H9 (cell line): ENCODE measurements around the gene MROH7. TPM values are rescaled to one million over a fixed set of nuclear protein-coding genes. Genes with fewer than 3 reads are reported as not detected.

Experiments used
- DNase-seq: peaks from one replicate; pipeline ENCODE4 v3.0.0-alpha.2; 2017
- H2AFZ ChIP-seq: one replicate; pipeline ENCODE4 v1.6.1; 2013; ENCODE audit warnings: mild to moderate bottlenecking, low read length, control low read depth, moderate library complexity
- H2AK5ac ChIP-seq: 2 replicates; pipeline ENCODE4 v1.6.1; 2013; ENCODE audit warnings: low read length, control low read depth, mixed read lengths; ENCODE audit not compliant: insufficient read length
- H2BK120ac ChIP-seq: one replicate; pipeline ENCODE4 v1.6.1; 2013; ENCODE audit warnings: low read depth, mild to moderate bottlenecking, low read length, control low read depth, inconsistent platforms; ENCODE audit not compliant: poor library complexity, severe bottlenecking
- H2BK12ac ChIP-seq: 2 replicates; pipeline ENCODE4 v1.6.1; 2013; ENCODE audit warnings: low read length, control low read depth, mixed read lengths, low read depth; ENCODE audit not compliant: insufficient read length
- H2BK15ac ChIP-seq: 2 replicates; pipeline ENCODE4 v1.6.1; 2013; ENCODE audit warnings: low read depth, low read length, control low read depth
- H2BK20ac ChIP-seq: one replicate; pipeline ENCODE4 v1.6.1; 2013; ENCODE audit warnings: low read depth, mild to moderate bottlenecking, low read length, control low read depth, inconsistent platforms; ENCODE audit not compliant: poor library complexity, severe bottlenecking
- H2BK5ac ChIP-seq: 2 replicates; pipeline ENCODE4 v1.6.1; 2013; ENCODE audit warnings: low read length, control low read depth, mixed read lengths; ENCODE audit not compliant: insufficient read length
- H3K14ac ChIP-seq: 2 replicates; pipeline ENCODE4 v1.6.1; 2013; ENCODE audit warnings: low read length, control low read depth; ENCODE audit not compliant: insufficient read depth
- H3K18ac ChIP-seq: 2 replicates; pipeline ENCODE4 v1.6.1; 2013; ENCODE audit warnings: low read depth, mild to moderate bottlenecking, mixed read lengths, low read length, control low read depth; ENCODE audit not compliant: insufficient read length
- H3K23ac ChIP-seq: 2 replicates; pipeline ENCODE4 v1.6.1; 2013; ENCODE audit warnings: low read length, control low read depth, mixed read lengths, low read depth; ENCODE audit not compliant: insufficient read length
- H3K23me2 ChIP-seq: 2 replicates; pipeline ENCODE4 v1.6.1; 2013; ENCODE audit warnings: low read depth, mild to moderate bottlenecking, mixed read lengths, low read length, control low read depth; ENCODE audit not compliant: insufficient read length, poor library complexity, severe bottlenecking
- H3K27ac ChIP-seq: 2 replicates; pipeline ENCODE4 v1.5.1; 2013; ENCODE audit warnings: low read length, control low read depth, mixed read lengths, low read depth; ENCODE audit not compliant: insufficient read length
- H3K27me3 ChIP-seq: 2 replicates; pipeline ENCODE4 v1.6.1; 2013; ENCODE audit warnings: low read length, control low read depth, inconsistent platforms; ENCODE audit not compliant: insufficient read depth
- H3K4ac ChIP-seq: 2 replicates; pipeline ENCODE4 v1.6.1; 2013; ENCODE audit warnings: low read depth, mild to moderate bottlenecking, control low read depth, inconsistent platforms, low read length, moderate library complexity
- H3K4me1 ChIP-seq: 2 replicates; pipeline ENCODE4 v1.6.1; 2013; ENCODE audit warnings: low read length, control low read depth, inconsistent platforms; ENCODE audit not compliant: insufficient read depth
- H3K4me2 ChIP-seq: 2 replicates; pipeline ENCODE4 v1.6.1; 2013; ENCODE audit warnings: low read length, control low read depth, mixed read lengths; ENCODE audit not compliant: insufficient read length, insufficient read depth
- H3K56ac ChIP-seq: 2 replicates; pipeline ENCODE4 v1.6.1; 2013; ENCODE audit warnings: low read depth, mild to moderate bottlenecking, mixed read lengths, low read length, control low read depth; ENCODE audit not compliant: insufficient read length
- H3K79me1 ChIP-seq: 2 replicates; pipeline ENCODE4 v1.6.1; 2013; ENCODE audit warnings: low read depth, mild to moderate bottlenecking, moderate library complexity, low read length, control low read depth, inconsistent platforms; ENCODE audit not compliant: insufficient read depth, poor library complexity, severe bottlenecking
- H3K79me2 ChIP-seq: 2 replicates; pipeline ENCODE4 v1.6.1; 2013; ENCODE audit warnings: low read length, control low read depth, inconsistent platforms; ENCODE audit not compliant: insufficient read depth
- H3K9ac ChIP-seq: 2 replicates; pipeline ENCODE4 v1.6.1; 2013; ENCODE audit warnings: low read length, control low read depth, mixed read lengths; ENCODE audit not compliant: insufficient read length; ENCODE audit errors: extremely low read depth
- H3K9me3 ChIP-seq: one replicate; pipeline ENCODE4 v1.6.1; 2013; ENCODE audit warnings: low read depth, low read length, inconsistent platforms; ENCODE audit not compliant: control insufficient read depth
- H3T11ph ChIP-seq: one replicate; pipeline ENCODE4 v1.6.1; 2013; ENCODE audit warnings: mild to moderate bottlenecking, low read length, control low read depth, inconsistent platforms
- H4K20me1 ChIP-seq: one replicate; pipeline ENCODE4 v1.6.1; 2013; ENCODE audit not compliant: control insufficient read depth, insufficient read length, insufficient read depth
- H4K5ac ChIP-seq: 2 replicates; pipeline ENCODE4 v1.6.1; 2013; ENCODE audit warnings: low read depth, mild to moderate bottlenecking, mixed read lengths, low read length, control low read depth; ENCODE audit not compliant: insufficient read length
- H4K8ac ChIP-seq: replicated peaks from 2 replicates; pipeline ENCODE4 v1.6.1; 2013; ENCODE audit warnings: low read length, control low read depth, mixed read lengths, low read depth; ENCODE audit not compliant: insufficient read length
- H4K91ac ChIP-seq: 2 replicates; pipeline ENCODE4 v1.6.1; 2013; ENCODE audit warnings: low read depth, mild to moderate bottlenecking, moderate library complexity, mixed read lengths, low read length, control low read depth; ENCODE audit not compliant: insufficient read length
- H3K27ac Mint-ChIP-seq, 3 experiments: 2 replicates in 2 of 3; 3 replicates in 1 of 3; pipeline ENCODE4 v1.8.0; 2020 to 2021; ENCODE audit warnings: mixed read lengths in 3 of 3, mild to moderate bottlenecking in 1 of 3, moderate library complexity in 1 of 3
- H3K27me3 Mint-ChIP-seq: 2 replicates; pipeline ENCODE4 v1.8.0; 2021; ENCODE audit warnings: low read depth, mild to moderate bottlenecking, moderate library complexity, mixed read lengths
- H3K36me3 Mint-ChIP-seq, 3 experiments: 2 replicates in 2 of 3; 3 replicates in 1 of 3; pipeline ENCODE4 v1.8.0; 2020 to 2021; ENCODE audit warnings: low read depth in 3 of 3, mixed read lengths in 3 of 3; ENCODE audit not compliant: insufficient read depth in 1 of 3
- H3K4me1 Mint-ChIP-seq, 2 experiments: 2 replicates each; pipeline ENCODE4 v1.8.0; 2020; ENCODE audit warnings: mixed read lengths in 2 of 2
- H3K4me3 Mint-ChIP-seq, 2 experiments: 2 replicates in 1 of 2; 3 replicates in 1 of 2; pipeline ENCODE4 v1.8.0; 2020 to 2021; ENCODE audit warnings: mild to moderate bottlenecking in 2 of 2, mixed read lengths in 2 of 2, moderate library complexity in 1 of 2
- H3K9me3 Mint-ChIP-seq, 2 experiments: 2 replicates in 1 of 2; 3 replicates in 1 of 2; pipeline ENCODE4 v1.8.0; 2020; ENCODE audit warnings: mild to moderate bottlenecking in 2 of 2, mixed read lengths in 2 of 2, moderate library complexity in 1 of 2
- CTCF ChIP-seq: fragments of 200-600 bp; sonication (generic); conservative IDR thresholded peaks from 3 replicates; pipeline ENCODE4 v1.8.0; 2021; ENCODE audit warnings: antibody characterized with exemption, mild to moderate bottlenecking
- WGBS: extraction: QIAGEN DNeasy Blood & Tissue Kit; methylation state at CpG from one replicate; pipeline ENCODE4 v1.1.7; 2013; ENCODE audit warnings: missing lambda C conversion rate, low lambda C conversion rate, mixed read lengths; ENCODE audit not compliant: insufficient read length; ENCODE audit errors: extremely low coverage; 5-methylcytosine and 5-hydroxymethylcytosine counted together
- total RNA-seq: library from RNA; stranded (reverse); gene quantifications from 2 replicates; pipeline ENCODE4 v1.2.1, GENCODE V29; 2021

MROH7 gene
- total RNA-seq, 1 experiment from 2014 or later, result 0.09 TPM

- no peak overlapping the region for H2AK5ac ChIP-seq
- no peak overlapping the region for H2BK5ac ChIP-seq
- H2AFZ ChIP-seq, result no peak overlapping the region
- H2BK12ac ChIP-seq, result no peak overlapping the region
- no peaks in the 10 kb centered on the region for H3K9me3 ChIP-seq
- no peak overlapping the region for H3T11ph ChIP-seq
- Mint-ChIP-seq H3K4me1 (no peaks in the 10 kb centered on the region; a peak in 1 of 4 replicates), H3K27me3 (0 out of 2 replicates have a peak, but pooled peaks cover 2% of the 10 kb centered on the region), H3K36me3 (no peaks in the 10 kb centered on the region), H3K4me3 (no peak overlapping the region), H3K27ac (no peak overlapping the region), H3K9me3 (no peaks in the 10 kb centered on the region)
- no peak overlapping the region for H2BK15ac ChIP-seq
- H3K79me1 ChIP-seq, result no peaks in the 10 kb centered on the region
- no peaks in the 10 kb centered on the region for H3K23me2 ChIP-seq
- DNase-seq, result no peak
- no peak overlapping the region for H3K23ac ChIP-seq
- no peak overlapping the region for H3K18ac ChIP-seq
- no peak overlapping the region for H3K9ac ChIP-seq
- H2BK20ac ChIP-seq, result no peak overlapping the region
- TF ChIP-seq CTCF, result no peak
- no peak overlapping the region for H4K8ac ChIP-seq
- H3K27me3 ChIP-seq, result no peaks in the 10 kb centered on the region
- WGBS, result no CpG with 5 or more reads among the region's 6 CpGs
- H3K4ac ChIP-seq, result no peak overlapping the region
- H4K91ac ChIP-seq, result no peak overlapping the region
- no peak overlapping the region for H3K14ac ChIP-seq
- H4K5ac ChIP-seq, result no peak overlapping the region
- H3K27ac ChIP-seq, result no peak overlapping the region
- H2BK120ac ChIP-seq, result no peak overlapping the region
- no peaks in the 10 kb centered on the region for H3K79me2 ChIP-seq
- no peak overlapping the region for H3K4me2 ChIP-seq
- H3K4me1 ChIP-seq, result no peaks in the 10 kb centered on the region
- no peaks in the 10 kb centered on the region for H4K20me1 ChIP-seq
- no peak overlapping the region for H3K56ac ChIP-seq
These were observed 24.7 kb downstream of the MROH7 start for GRCh38 chr1:54666333-54666732.
